Fibroblast of the conjunctiva (primary cell): ENCODE data around the gene GREB1L.
"Not testable (repeated sequence)": the region's sequence is repeated elsewhere in the genome, so short reads cannot be mapped to it uniquely, and the experiment has no call there.

Experiments used
- DNase-seq: peaks from one replicate; pipeline ENCODE4 v3.0.0-alpha.2; 2010; ENCODE audit warnings: low read depth

Gene GREB1L

DNA sequence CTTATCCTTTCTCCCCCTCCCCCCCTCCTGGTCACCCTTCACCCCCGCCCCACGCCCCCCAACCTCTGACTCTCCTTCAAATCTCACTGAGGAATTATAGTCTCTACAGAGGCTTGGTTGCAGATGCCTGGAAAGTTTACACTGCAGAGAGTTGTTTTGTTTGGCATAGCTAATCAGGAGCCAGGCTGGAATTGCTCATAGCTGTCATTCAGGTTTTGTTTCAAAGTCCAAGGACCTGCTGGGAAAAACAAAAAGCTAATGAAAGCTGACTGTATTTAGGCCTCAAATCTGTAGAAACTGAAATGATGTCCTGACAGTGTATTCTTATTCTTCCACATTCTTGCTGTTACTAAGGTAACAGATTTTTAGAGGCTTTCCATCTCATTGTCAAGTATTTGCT, 22.6 kb downstream of the GREB1L start:
- DNase-seq = peak; percentile 1

DNA sequence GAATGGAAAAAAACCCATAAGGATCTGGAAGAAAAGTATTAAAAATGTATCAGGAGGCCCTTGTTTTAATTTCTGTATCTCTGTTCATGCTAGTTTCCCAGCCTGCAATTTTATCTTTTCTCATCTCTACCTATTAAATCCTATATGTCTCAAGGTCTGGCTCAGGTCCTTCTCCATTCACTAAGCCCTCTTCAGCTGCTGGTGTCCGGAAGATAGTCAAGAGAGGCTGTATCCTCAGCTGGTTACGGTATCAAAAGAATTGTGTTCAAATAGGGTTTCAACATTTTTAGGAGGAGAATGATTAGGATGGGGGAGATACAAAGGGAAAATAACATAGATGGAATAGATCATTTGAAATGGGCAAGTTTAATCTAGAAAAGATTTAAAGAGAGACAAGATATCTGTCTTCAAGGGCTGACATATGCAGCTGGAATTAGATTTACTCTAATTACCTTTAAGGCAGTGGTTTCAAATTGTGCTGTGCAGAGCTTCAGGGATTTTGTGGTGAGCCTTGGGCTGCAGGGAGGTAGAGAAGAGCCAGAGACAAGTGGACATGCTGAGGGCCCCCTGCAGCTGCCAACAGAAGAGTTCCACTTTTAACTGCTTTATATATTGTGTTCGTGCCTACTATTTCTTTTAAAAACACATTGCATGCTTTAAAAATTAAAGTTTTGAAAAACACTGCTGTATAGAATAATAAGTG, 24.1 kb downstream of the GREB1L start:
- DNase-seq = no peak

DNA sequence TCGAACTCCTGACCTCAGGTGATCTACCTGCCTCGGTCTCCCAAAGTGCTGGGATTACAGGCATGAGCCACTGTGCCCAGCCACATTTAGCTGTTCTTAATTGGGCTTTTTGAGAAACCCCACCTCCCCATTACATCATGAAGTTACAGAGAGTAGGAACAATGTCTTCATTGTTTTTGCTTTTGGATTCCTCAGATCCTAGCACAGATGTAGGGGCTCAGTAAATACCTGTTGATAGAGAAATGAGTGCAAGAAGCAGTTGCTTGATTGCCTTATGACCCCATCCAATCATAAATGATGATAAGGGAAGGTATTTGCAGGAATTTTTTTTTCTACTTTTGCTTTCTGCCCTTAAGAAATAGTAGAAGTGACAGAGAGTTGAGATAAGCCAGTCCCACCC, 25.4 kb downstream of the GREB1L start:
- no peak for DNase-seq

DNA sequence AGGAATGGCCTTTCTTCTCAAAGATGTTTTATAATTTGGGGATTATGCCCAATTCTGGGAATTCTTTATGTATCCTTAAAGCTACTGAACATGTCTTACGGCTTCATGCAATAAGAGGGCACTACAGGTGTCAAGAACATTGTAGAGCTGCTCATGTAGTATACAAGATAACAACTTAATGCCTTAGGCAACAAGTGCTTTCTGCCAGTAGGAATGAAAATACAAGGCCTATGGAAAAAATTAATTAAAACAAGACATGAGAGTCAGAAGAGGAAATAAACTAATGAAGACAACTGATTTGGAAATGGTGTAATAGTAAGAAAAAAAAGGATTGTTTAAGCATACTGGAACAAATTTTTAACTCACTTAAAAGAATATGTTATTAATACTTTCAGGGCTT, 27.3 kb downstream of the GREB1L start:
- DNase-seq = no peak

DNA sequence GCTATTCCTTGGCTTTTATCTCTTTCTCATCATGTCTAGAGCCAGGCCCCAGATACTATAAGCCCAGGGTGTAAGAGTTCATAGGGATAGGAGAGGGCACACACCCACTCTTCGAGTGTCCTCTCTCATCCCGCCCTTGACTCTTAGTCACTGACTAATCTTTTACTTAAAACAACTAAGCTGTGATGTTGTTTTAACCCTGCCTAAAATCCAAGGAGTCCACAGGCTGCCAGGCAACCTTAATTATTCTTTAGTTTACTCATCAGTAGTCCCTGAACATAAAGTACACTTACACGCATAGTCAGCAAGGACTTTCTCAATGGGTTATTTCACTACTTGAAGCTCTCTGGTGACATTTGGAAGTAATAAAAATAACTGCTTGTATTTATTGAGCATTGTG, 28.4 kb downstream of the GREB1L start:
- peak; percentile 18 for DNase-seq

DNA sequence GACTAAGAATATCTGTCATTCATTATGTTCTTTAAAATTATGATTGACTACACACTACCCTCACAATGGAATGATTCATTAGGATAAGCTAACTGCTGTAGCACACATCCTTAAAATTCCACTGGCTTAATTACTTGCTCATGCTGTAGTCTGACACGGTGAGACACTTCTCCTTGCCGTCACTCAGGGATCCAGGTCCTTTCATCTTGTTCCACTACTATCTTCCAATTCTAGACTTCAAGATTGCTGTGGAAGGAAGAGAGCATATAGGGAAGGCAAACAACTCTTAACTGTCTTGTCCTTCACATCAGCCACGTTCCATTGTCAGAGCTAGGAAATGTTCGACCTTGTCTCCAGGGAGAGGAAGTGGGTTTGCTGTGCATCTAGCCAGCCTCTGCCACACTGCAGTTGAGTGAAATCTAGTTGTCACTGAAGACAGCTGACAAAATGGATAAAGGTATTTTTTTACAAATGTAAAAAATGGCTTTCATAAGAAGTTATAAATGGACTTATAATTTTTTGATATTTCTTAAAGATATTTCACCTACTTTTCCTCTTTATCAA, 30.1 kb downstream of the GREB1L start:
- DNase-seq = no peak

DNA sequence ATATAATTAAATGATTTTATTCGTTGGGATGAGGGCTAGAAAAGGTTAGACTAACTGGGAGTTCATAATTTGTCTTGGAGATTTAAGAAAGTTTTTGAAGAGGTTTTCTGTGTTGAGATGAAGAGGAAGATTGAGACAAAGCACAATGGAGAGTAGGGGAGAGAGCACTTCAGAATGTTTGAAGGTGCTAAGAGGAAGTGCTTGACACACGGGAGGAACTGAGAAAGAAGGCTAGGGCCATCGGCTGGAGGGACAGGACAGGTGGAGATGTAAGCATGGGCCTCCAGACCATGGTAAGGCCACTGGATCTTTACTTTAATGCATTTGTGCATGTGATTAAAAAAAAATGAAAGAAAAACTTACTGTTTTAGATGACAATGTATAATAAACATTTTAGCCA, 31.5 kb downstream of the GREB1L start:
- no peak for DNase-seq

DNA sequence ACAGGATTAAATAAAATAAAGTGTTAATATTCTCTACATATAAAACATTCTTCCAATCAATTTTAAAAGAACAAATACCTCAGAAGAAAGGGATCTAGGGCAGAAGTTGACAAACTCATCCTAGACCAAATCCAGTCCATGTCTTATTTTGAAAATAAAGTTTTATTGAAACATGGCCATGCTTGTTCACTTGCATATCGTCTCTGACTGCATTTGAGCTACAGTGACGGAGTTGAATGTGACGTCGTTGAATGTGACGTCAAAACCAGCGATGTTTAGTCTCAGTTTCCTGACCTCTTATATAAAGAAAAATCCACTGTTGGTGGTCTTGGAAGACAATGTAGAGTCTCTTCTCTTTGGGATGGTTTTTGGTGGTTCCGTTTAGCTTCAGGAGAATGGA, 33.6 kb downstream of the GREB1L start:
- DNase-seq = no peak

DNA sequence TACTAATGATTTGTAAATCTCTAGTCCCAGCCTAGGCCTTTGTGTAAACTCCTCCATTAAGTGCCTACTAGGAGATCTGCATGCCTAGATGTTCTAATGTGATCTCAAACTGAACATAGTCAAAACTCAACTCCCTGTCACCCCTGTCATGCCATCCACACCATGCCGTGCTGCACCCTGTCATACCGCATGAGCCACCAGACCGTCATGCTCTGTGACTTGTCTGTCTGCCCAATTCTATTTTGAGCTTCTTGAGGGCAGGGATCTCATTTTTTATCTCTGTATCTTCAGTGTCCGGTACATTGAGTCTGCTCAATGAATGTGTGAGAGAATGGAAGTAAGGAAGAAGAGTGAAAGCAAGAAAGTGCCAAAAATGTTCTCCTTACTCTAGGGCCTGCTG, 35.5 kb downstream of the GREB1L start:
- no peak for DNase-seq

DNA sequence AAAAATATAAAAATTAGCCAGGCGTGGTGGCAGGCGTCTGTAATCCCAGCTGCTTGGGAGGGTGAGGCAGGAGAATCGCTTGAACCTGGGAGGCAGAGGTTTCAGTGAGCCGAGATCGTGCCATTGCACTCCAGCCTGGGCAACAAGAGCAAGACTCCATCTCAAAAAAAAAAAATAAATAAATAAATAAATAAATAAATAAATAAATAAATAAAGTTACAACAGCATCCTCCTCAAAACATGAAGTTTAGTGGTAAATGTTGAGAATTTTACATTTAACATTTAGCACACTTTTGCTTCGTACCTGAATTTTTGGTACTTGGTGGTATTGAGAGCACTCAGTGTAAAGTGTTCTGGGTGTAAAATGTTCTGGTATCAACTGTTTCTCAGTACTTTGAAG, 36.2 kb downstream of the GREB1L start:
- not testable (repeated sequence) for DNase-seq

DNA sequence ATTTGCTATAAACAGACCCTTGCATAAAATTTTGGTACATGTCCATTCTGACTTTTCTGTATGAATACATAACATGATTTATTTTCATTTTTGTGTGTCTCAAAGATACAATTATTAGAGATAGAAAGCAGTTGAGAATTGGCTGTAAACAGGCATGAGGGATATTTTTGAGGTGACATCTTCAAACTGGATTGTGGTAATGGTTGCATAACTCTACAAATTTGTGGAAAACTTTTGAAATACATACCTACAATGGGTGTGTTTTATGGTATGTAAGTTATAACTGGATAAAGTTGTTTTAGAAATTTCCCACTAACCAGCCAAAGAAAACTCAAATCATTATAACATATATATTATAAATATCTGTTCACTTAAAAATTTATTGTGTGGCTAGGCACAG, 39.6 kb downstream of the GREB1L start:
- DNase-seq = no peak

DNA sequence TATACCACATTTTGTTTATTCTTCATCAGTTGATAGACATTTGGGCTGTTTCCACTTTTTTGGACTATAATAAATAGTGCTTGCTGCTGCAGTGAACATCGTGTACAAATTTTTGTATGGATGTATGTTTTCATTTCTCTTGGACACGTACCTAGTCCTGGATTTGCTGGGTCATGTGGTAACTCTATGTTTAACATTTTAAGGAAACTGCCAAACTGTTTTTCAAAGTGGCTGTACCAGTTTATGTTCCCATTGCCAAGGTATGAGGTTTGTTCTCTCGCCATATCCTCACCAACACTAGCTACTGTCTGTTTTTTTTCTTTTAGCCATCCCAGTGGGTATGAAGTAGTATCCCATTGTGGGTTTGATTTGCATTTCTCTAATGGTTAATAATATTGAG, 42.5 kb downstream of the GREB1L start:
- DNase-seq = no peak

DNA sequence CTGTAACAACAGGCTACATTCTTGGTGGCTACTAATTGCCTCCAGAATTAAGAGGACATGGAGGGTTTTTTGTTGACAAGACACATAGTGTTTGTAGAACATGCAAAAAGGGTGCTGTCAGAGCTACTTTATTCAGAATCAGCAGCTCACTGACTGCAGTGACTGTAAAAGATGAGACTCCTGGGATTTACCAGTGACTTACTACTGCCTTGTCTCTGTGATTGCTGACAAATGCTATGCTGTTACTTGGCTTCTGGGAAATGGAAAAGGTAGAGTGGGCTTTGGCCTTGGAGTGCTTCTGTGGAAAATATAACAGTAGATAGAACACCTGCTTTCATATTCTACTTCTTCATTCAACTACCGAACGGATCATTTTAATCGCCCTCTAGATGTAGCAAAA, 47.8 kb downstream of the GREB1L start:
- no peak for DNase-seq

DNA sequence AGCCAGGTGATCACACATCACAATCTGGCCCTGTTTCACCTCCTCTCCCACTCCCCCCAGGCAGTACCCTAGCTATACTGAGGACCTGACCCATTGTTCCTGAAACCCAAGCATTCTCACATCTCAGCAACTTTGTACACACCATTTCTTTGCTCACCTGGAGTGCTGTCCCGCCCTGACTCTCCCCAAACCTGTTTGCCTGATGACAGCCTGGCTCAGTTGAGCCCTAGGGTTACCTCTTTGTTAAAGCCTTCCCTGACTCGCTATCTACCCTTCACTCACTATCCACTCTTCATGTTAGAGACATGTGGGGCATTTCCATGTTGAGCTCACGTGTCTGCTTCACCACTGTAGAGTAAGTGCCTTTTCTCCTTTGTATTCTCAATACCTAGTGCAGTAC, 49.1 kb downstream of the GREB1L start:
- DNase-seq = no peak

DNA sequence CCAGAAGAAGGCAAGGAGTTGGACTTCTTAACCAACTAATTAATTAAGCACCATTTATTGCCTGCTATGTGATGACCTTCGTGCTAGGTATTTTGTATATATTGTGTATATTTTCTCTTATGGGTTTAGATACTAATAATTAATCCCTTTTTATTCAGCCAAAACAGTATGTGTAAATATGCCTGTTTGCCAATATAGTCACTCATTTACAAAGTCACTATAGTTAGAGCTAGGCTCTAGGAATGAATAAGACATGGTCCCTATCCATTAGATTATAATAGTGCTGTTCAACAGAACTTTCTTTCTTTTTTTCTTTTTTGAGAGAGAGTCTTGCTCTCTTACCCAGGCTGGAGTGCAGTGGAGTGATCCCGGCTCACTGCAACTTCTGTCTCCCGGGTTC, 51.4 kb downstream of the GREB1L start:
- no peak for DNase-seq

DNA sequence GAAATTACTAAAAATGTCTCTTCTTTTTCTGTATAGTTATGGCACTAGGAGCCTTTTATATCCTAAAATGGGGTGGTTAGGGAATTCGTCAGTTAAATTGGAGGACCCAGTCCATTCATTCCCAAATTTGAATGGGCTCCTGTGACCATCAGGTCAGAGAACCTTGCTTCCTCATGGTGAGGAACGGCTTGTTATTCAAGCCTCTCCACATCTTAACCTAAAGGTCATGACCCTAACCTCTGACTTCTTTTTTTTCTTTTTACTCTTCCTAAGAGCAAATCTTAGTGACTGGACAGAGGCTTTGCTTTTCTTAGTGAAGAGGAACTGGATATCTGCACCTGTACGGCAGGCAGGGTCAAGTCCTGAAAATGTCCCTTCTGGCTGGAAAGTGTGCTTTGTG, 53.1 kb downstream of the GREB1L start:
- no peak for DNase-seq

DNA sequence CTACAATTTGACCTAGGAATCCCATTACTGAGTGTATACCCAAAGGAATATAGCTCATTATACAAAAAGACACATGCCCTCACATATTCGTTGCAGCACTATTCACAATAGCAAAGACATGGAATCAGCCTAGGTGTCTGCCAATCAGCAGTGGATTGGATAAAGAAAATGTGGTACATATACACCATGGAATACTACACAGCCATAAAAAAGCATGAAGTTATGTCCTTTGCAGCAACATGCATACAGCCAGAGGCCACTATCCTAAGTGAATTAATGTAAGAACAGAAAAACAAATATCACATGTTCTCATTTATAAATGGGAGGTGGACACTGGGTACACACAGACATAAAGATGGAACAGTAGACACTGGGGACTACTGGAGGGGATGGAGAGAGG, 54.0 kb downstream of the GREB1L start:
- DNase-seq = no peak

DNA sequence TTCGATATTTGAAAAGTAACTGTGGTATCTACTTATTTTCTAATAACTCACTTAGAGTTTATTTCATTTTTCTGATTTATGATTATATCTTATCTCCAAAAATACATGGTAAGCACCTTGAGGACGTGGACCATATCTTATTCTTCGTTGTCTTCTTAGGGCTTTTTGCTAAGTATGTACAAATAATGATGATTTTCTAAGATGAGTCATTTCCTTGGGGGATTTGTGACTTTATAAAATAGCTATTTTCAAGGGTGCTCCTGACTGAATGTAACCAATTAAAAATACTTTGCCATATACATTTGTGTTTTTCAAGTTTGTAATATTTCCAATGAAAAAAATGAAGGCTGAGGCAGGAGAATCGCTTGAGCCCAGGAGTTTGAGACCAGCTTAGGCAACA, 56.3 kb downstream of the GREB1L start:
- no peak for DNase-seq

DNA sequence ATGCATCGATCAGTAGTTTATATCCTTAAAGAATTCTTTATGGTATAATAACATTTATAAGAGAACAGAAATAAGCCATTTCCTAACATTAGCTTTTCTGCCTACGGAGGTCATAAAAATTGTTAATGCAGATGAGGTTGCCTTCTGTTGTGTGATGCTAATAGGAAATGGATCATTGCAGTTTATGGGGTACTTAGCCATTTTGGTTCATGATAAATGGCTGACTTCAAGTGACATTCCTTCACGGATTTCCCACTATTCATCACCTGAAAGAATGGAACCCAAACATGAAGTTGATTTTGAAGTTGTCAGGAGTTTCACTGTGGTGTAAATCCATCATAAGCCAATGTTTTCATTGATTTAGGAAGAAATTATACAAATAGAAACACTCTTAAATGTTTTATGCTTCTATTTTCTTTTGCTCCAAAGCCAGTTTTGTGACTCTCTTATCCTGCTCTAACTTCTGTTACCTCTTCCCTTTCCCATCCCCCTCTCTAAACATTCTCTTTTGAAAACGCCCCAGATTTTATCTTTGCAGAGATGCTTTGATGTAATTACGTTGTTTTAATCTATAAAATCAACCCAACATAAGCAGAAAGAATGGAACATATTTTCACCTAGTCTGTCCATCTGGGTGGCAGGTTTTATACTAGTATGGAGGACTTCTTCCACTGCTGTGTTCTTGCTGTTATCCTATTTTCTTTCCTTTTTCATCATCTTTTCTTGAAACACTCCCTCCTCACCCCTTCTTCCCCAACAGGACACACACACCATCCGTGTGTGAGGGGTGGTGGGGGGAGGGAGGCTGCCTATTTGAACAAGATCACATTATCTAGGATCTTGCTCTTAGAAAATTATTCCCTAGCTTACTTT, 58.2 kb downstream of the GREB1L start:
- DNase-seq = no peak

DNA sequence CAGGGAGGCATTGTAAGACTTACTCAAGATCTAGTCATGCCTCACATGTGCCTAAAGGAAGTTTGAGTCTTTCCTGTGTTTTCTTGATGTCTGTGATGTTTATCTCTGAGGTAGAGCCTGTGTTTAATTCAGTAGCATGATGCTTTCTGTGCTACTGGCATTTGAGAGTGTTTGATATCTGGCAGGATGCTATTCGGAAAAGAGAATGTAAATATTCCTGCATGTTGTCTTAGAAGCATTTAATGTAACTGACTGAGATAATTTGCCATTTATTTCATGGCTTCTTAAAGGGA, 58.8 kb downstream of the GREB1L start:
- DNase-seq = no peak

DNA sequence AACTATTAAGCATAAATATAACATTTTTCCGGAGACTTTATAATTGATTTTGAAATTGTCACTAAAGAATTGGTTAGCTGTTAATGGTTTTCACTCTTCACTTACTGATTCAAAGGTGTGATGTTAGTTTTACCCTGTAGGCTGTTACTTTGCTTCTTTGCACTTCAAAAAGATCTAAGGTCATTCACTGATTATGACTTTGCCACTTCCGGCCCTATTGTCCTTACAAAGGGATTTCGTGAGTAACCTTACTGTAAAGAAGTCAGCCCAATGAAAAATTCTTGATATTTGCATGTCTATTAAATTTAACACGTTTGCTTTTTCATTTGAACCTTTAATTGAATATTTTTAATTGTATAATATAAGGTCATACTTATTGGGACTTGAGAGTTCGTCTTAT, 61.4 kb downstream of the GREB1L start:
- DNase-seq = no peak

DNA sequence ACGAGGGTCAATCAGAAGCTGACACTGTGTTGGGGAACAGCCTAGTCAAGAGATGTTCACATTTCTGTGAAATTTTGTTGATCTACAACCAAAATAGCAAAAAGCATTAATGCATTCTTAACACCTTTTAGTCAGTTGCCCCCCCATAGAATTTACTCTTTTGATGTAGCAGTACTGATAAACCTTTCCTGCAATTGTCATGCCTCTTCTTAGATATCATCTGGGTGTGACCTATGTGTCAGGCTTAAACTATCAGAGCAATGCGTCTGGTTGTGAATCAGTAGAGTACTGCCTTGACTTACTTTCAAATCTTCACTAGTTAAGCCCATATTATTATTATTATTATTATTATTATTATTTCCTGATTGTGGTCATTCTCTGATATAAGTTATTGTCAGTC, 61.9 kb downstream of the GREB1L start:
- no peak for DNase-seq

DNA sequence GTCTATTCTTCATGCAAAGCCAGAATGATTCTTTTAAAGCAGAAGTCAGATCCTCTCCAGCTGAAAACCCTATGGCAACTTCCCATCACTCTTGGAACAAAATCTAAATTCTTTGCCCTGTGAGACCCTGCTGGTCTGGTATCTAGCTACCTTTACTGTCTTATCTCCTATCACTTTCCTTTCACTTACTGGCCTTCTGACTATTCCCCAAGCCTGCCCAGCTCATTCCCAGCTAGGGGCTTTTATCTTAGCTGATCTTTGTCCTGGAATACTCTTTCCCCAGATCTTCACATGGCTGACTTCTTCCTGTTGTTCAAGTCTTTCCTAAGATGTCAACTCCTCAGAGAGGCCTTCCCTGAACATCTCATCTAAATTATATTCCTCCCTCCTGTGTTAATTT, 63.6 kb downstream of the GREB1L start:
- no peak for DNase-seq

DNA sequence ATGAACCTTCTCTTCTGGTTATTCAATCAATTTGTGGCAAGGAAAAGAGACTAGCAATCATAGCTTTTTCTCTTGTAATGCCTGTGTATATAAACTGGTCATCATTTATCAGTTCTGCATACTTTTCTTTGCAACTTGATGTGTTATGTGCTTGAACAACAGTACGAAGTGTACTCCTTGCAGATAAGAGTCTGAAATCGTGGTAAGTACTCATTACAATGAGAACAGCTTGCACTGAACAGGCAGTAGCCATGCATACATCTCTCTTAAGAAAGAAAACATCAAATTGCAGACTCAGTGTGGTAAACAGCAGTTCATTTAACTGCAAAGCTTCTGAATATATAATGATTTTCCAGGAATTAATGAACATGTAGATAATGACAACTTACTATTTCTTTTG, 64.3 kb downstream of the GREB1L start:
- DNase-seq = no peak
